ENCODE results near the gene ZNF850. TPM values are rescaled to one million over a fixed set of nuclear protein-coding genes. Genes with fewer than 3 reads are reported as not detected.

ZNF850 gene
- total RNA-seq, 2 donors from 2014 or later: 1.3 to 1.6 TPM

DNA sequence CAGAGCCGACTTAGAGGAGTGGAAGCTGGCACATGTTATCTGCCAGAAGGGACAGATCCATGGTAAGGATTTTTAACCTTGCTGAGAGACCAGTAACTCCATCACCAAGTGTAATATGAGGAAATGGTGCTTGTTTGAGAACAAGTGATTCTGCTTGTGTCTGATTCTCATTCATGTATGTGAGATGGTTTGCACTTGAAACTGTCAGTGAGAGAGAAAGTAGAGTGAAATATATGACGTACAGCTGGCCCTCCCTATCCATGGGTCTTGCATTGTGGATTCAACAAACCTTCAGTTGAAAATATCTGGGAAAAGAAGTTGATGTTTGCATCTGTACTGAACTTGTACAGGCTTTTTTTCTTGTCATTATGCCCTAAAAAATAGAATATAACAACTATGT lies 104.0 kb downstream of the ZNF850 start:
- Histone ChIP-seq H3K36me3 (replicated peaks in 1 of 2; ENCODE audit: insufficient read depth in 1 of 2, low read depth in 2 of 2) (no peaks in the 10 kb centered on the region), H3K9me3 (peaks cover 0 to 8% (median 0%) of the 10 kb centered on the region in 3 donors), H3K4me1 (peaks cover 18% of the 10 kb centered on the region), H3K27me3 (no peaks in the 10 kb centered on the region), H3K4me3 (no peak overlapping the region), H3K27ac (no peak overlapping the region)
- no peak for DNase-seq
- intact Hi-C loops (cut with DNase I): no loop called here
- no peak for ATAC-seq
- 69 to 72% methylated on average over 2 of the region's 2 CpGs for WGBS, 2 donors
- TF ChIP-seq POLR2A (IDR thresholded peaks at IDR 0.05): no peak
- TF ChIP-seq, protein P1, sequence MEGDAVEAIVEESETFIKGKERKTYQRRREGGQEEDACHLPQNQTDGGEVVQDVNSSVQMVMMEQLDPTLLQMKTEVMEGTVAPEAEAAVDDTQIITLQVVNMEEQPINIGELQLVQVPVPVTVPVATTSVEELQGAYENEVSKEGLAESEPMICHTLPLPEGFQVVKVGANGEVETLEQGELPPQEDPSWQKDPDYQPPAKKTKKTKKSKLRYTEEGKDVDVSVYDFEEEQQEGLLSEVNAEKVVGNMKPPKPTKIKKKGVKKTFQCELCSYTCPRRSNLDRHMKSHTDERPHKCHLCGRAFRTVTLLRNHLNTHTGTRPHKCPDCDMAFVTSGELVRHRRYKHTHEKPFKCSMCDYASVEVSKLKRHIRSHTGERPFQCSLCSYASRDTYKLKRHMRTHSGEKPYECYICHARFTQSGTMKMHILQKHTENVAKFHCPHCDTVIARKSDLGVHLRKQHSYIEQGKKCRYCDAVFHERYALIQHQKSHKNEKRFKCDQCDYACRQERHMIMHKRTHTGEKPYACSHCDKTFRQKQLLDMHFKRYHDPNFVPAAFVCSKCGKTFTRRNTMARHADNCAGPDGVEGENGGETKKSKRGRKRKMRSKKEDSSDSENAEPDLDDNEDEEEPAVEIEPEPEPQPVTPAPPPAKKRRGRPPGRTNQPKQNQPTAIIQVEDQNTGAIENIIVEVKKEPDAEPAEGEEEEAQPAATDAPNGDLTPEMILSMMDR (IDR thresholded peaks at IDR 0.05): no peak

DNA sequence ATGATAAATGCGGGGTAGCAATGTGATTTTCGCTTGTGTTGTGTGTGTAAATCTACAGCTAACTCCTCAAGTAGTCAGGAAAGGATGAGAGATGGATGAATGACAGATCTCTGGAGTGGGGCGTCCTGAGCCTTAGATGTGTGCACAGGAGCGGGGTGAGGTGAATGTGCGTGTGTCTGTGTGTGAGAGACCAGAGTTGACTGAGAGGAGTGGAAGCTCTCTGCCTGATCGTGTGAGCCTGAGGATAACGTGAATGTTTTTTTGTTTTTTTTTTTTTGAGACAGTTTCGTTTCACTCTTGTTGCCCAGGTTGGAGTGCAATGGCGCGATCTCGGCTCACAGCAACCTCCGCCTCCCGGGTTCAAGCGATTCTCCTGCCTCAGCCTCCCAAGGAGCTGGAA lies 106.8 kb downstream of the ZNF850 start:
- intact Hi-C loops (cut with DNase I): no loop called here
- Histone ChIP-seq H3K4me3 (peak overlapping the region in 1 of 2 donors; percentile 59), H3K9me3 (no peaks in the 10 kb centered on the region), H3K4me1 (peaks cover 18% of the 10 kb centered on the region), H3K27me3 (no peaks in the 10 kb centered on the region), H3K27ac (no peak overlapping the region), H3K36me3 (replicated peaks in 1 of 2; ENCODE audit: insufficient read depth in 1 of 2, low read depth in 2 of 2) (no peaks in the 10 kb centered on the region)
- DNase-seq: no peak
- TF ChIP-seq, protein P1 (IDR thresholded peaks at IDR 0.05): no peak
- TF ChIP-seq POLR2A (IDR thresholded peaks at IDR 0.05): no peak
- no peak for ATAC-seq
- 50 to 58% methylated on average over 14 of the region's 14 CpGs for WGBS, 2 donors

Other genes with a start within 250 kb of the ZNF850 start
- 10 to 100 TPM in 1 of 2 donors, 1 to 10 TPM in 1; 3.0 to 16.3 TPM for gene ZNF260, start 244.5 kb downstream of the ZNF850 start, total RNA-seq
- gene ZNF529, start 199.5 kb downstream of the ZNF850 start, total RNA-seq: 1 to 10 TPM; 3.3 to 7.0 TPM
- 1 to 10 TPM; 3.1 to 6.3 TPM for gene ZNF382, start 167.5 kb downstream of the ZNF850 start, total RNA-seq
- 10 to 100 TPM in 1 of 2 donors, 1 to 10 TPM in 1; 1.6 to 10.6 TPM for gene ZNF461, start 106.0 kb downstream of the ZNF850 start, total RNA-seq
- 1 to 10 TPM; 3.3 to 9.3 TPM for gene ZNF567, start 85.2 kb downstream of the ZNF850 start, total RNA-seq
- 1 to 10 TPM; 1.6 to 5.7 TPM for gene ZNF790, start 65.6 kb upstream of the ZNF850 start, total RNA-seq
- gene ZNF345, start 78.1 kb upstream of the ZNF850 start, total RNA-seq: 1 to 10 TPM; 1.3 TPM
- 1 to 10 TPM in 1 of 2 donors, under 1 TPM in 1; 0.66 to 1.6 TPM for gene ZNF829, start 143.5 kb upstream of the ZNF850 start, total RNA-seq
- 1 to 10 TPM; 5.9 to 7.0 TPM for gene ZNF568, start 143.5 kb upstream of the ZNF850 start, total RNA-seq